ENCODE results near the gene NEUROD6. TPM values are rescaled to one million over a fixed set of nuclear protein-coding genes. Genes with fewer than 3 reads are reported as not detected.

The NEUROD6 gene
- total RNA-seq, 2 donors from 2014 or later: not detected

DNA sequence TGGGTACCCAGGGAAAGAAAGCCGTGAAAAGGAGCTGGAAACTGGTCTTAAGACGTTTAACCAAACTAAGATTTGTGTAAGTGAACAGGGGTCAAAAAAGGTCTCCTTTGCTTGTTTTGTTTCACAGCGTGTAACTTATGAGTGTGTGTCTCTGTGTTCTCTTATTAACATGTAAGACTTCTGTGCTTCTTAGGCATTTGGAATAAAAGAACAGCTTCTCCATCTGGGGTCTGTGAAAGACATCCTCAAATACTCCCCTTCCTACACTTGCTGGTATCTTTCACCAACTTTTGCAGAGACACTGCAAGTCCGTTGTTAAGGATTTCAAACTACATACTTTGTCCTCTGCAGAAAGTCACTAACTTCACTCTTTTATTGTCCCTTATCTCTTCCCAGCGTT lies 615 bp upstream of the NEUROD6 start:
- H3K9me3 ChIP-seq: no peaks in the 10 kb centered on the region
- no peaks in the 10 kb centered on the region for H3K4me1 ChIP-seq (replicated peaks)
- no peaks in the 10 kb centered on the region for H3K36me3 ChIP-seq
- no peaks in the 10 kb centered on the region for H3K27me3 ChIP-seq (replicated peaks; ENCODE audit: insufficient read depth)
- no peak overlapping the region for H3K27ac ChIP-seq
- TF ChIP-seq POLR2A (IDR thresholded peaks at IDR 0.05): no peak
- intact Hi-C loops (cut with DNase I): no loop called here
- no peak overlapping the region for H3K4me3 ChIP-seq
- 47% methylated on average over 5 of the region's 5 CpGs for WGBS
- no peak for DNase-seq (ENCODE audit: low spot score)

DNA sequence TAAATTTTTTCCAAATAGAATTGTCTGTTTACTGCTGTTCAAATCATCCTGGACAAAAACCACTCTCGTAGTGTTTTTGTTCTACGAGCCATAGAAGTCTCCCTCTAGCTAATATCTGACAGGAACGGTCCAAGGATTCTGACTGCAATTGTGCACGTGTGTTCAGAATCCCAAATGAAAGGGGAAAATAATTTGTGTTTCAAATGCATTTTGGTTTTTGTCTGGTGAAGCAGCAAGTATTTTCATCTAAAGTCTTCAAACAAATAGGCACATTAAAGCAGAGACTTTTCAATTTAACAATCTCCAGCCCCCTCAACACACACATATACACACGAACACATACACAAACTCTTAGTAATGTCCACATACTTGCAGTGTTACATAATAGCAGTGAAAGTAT lies 475 bp downstream of the NEUROD6 start:
- Histone ChIP-seq H3K27ac (no peak overlapping the region), H3K4me3 (no peak overlapping the region), H3K36me3 (no peaks in the 10 kb centered on the region), H3K27me3 (replicated peaks; ENCODE audit: insufficient read depth) (no peaks in the 10 kb centered on the region), H3K4me1 (replicated peaks) (no peaks in the 10 kb centered on the region), H3K9me3 (no peaks in the 10 kb centered on the region)
- TF ChIP-seq POLR2AphosphoS5 (IDR thresholded peaks at IDR 0.05): no peak
- no peak for TF ChIP-seq POLR2A (IDR thresholded peaks at IDR 0.05)
- TF ChIP-seq, protein P1, sequence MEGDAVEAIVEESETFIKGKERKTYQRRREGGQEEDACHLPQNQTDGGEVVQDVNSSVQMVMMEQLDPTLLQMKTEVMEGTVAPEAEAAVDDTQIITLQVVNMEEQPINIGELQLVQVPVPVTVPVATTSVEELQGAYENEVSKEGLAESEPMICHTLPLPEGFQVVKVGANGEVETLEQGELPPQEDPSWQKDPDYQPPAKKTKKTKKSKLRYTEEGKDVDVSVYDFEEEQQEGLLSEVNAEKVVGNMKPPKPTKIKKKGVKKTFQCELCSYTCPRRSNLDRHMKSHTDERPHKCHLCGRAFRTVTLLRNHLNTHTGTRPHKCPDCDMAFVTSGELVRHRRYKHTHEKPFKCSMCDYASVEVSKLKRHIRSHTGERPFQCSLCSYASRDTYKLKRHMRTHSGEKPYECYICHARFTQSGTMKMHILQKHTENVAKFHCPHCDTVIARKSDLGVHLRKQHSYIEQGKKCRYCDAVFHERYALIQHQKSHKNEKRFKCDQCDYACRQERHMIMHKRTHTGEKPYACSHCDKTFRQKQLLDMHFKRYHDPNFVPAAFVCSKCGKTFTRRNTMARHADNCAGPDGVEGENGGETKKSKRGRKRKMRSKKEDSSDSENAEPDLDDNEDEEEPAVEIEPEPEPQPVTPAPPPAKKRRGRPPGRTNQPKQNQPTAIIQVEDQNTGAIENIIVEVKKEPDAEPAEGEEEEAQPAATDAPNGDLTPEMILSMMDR (IDR thresholded peaks at IDR 0.05): no peak
- DNase-seq (ENCODE audit: low spot score): no peak
- intact Hi-C loops (cut with DNase I): no loop called here
- WGBS: 73% methylated on average over 5 of the region's 5 CpGs

DNA sequence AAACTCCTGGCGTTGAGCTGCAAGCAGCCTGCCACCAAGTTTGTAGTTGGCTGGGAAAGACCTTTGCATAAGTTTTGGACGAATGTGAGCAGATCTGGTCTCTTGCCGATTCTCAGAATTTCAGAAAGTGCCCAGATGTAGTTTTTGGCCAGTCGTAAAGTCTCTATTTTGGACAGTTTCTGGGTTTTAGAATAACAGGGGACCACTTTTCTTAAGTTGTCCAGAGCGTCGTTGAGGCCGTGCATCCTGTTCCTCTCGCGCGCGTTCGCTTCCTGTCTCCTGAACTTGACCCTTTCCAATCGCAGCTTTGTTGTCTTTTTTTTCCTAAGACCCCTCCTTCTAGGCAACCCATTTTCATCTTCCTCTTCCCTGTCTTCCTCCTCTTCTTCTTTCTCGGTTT lies 1.8 kb downstream of the NEUROD6 start:
- Histone ChIP-seq H3K36me3 (no peaks in the 10 kb centered on the region), H3K27ac (no peak overlapping the region), H3K4me3 (no peak overlapping the region), H3K27me3 (replicated peaks; ENCODE audit: insufficient read depth) (no peaks in the 10 kb centered on the region), H3K9me3 (no peaks in the 10 kb centered on the region), H3K4me1 (replicated peaks) (no peaks in the 10 kb centered on the region)
- intact Hi-C loops (cut with DNase I): no loop called here
- no peak for DNase-seq (ENCODE audit: low spot score)
- TF ChIP-seq, protein P1 (IDR thresholded peaks at IDR 0.05): no peak
- TF ChIP-seq POLR2A (IDR thresholded peaks at IDR 0.05) (no peak), POLR2AphosphoS5 (IDR thresholded peaks at IDR 0.05) (no peak)
- 80% methylated on average over 14 of the region's 14 CpGs for WGBS

DNA sequence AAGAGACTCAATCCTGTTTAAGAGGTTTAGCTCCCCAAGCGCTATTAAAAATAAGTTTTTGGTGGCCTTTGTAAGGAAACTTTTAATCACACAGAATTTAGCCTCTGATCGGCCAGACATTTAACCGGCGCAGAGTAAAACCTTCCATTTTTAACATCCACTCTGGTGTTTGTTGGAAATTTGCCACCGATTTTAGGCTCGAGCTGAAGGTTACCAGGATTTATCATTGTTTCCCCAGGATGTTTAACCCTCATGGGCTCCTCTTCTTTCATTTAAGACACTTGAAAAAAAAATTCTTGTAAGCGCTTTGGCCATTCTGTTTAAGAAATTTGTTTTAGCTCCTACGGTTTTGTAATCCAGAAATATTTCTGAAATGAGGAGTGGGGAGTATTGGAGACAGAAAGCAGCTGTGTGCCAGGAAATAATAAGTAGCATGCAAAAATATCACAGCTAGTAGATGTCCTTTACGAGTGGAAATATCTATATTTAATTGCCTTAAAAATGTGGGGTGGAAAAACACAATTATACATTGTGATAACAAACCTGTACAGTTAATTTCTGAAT lies 3.4 kb downstream of the NEUROD6 start:
- H3K4me3 ChIP-seq: no peak overlapping the region
- H3K36me3 ChIP-seq: no peaks in the 10 kb centered on the region
- no peaks in the 10 kb centered on the region for H3K27me3 ChIP-seq (replicated peaks; ENCODE audit: insufficient read depth)
- no peaks in the 10 kb centered on the region for H3K4me1 ChIP-seq (replicated peaks)
- no peak overlapping the region for H3K27ac ChIP-seq
- TF ChIP-seq POLR2A (IDR thresholded peaks at IDR 0.05) (no peak), POLR2AphosphoS5 (IDR thresholded peaks at IDR 0.05) (no peak)
- TF ChIP-seq, protein P1 (IDR thresholded peaks at IDR 0.05): no peak
- no peak for DNase-seq (ENCODE audit: low spot score)
- no peaks in the 10 kb centered on the region for H3K9me3 ChIP-seq
- intact Hi-C loops (cut with DNase I): no loop called here
- WGBS: 79% methylated on average over 9 of the region's 9 CpGs

DNA sequence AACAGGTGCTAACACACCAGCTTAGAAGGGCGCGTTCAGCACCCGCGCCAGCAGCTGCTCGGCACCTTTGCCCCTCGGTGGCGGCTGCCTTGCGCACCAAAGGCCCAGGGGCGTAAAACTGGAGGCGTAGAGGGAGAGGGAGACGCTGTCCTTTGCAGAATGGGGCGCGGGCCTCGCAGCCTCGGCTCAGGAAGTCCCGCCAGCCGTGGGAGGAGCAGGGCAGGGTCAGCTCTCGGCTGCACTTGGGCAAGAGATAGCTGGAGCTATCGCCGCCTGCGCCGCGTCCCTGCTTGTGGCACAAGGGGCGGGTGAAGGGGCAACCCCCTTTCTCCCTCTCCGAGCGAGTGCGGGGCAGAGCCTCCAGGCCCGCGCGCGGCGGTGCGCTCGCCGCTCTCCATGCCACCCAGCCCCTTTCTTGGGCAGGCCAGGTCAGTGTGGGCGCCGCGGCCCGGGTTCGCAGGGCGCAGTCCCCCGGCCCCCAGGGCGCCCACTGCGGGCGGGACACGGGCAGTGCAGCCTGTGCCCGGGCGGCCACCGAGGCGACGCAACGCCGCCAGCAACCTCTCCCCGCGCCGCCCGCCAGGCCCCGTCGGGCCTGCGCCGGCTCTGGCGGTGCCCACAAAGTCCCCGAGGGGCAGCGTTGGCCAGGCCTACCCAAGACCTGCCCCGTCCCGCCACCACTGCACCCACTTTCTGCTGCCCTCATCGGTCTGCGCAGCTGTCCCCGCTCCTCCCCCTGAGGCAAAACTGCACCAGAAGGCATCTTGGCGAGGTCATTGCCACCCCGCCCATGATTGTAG lies 4.1 kb downstream of the NEUROD6 start:
- WGBS: 26% methylated on average over 69 of the region's 71 CpGs
- Histone ChIP-seq H3K36me3 (no peaks in the 10 kb centered on the region), H3K27me3 (replicated peaks; ENCODE audit: insufficient read depth) (no peaks in the 10 kb centered on the region), H3K27ac (no peak overlapping the region), H3K9me3 (no peaks in the 10 kb centered on the region), H3K4me1 (replicated peaks) (no peaks in the 10 kb centered on the region), H3K4me3 (no peak overlapping the region)
- intact Hi-C loops (cut with DNase I): no loop called here
- no peak for DNase-seq (ENCODE audit: low spot score)
- TF ChIP-seq, protein P1 (IDR thresholded peaks at IDR 0.05): no peak
- no peak for TF ChIP-seq POLR2A (IDR thresholded peaks at IDR 0.05)
- TF ChIP-seq POLR2AphosphoS5 (IDR thresholded peaks at IDR 0.05): no peak
